ENCODE results near the gene PTPRK.

- TF ChIP-seq CTCF (optimal IDR thresholded peaks at IDR 0.05 in 1 of 3, IDR thresholded peaks at IDR 0.05 in 1 of 3, conservative IDR thresholded peaks at IDR 0.05 in 1 of 3; ENCODE audit: extremely low read depth in 1 of 3, insufficient read depth in 2 of 3, low read length in 3 of 3): no peak
- TF ChIP-seq EZH2 (IDR thresholded peaks at IDR 0.05; ENCODE audit: low read length): no peak
These were observed 28.7 kb downstream of the PTPRK start for GRCh38 chr6:128491610-128492206.

All from keratinocyte (primary cell).